Natural killer cell (primary cell): Measurements from ENCODE around the gene JARID2. TPM values are rescaled to one million over a fixed set of nuclear protein-coding genes. Genes with fewer than 3 reads are reported as not detected.

Source experiments
- ATAC-seq, 3 donors: fragments of 150-1000 bp in 2 of 3; fragments of 200-7000 bp in 1 of 3; cut with Tn5 transposase; 1 replicate in 1 of 3; 2 replicates in 2 of 3; pipeline ENCODE4 v1.10.0; 2021; ENCODE audit warnings: mild to moderate bottlenecking in 2 of 3, moderate library complexity in 2 of 3
- DNase-seq, 2 donors: peaks; one replicate each; pipeline versions ENCODE4 v3.0.0 to v3.0.0-alpha.2; 2013 to 2021; ENCODE audit warnings: mixed read lengths in 1 of 2
- H3K27ac ChIP-seq: one replicate; pipeline ENCODE4 v1.5.1; 2013; ENCODE audit warnings: mild to moderate bottlenecking, low read length
- H3K27me3 ChIP-seq: one replicate; pipeline ENCODE4 v1.6.1; 2013; ENCODE audit warnings: low read length; ENCODE audit not compliant: control insufficient read depth, insufficient read depth
- H3K36me3 ChIP-seq: one replicate; pipeline ENCODE4 v1.6.1; 2013; ENCODE audit warnings: low read length; ENCODE audit not compliant: control insufficient read depth, insufficient read depth
- H3K4me1 ChIP-seq: one replicate; pipeline ENCODE4 v1.6.1; 2013; ENCODE audit warnings: low read length; ENCODE audit not compliant: control insufficient read depth, insufficient read depth
- H3K4me3 ChIP-seq: one replicate; pipeline ENCODE4 v1.5.1; 2013; ENCODE audit warnings: low read length
- H3K9me3 ChIP-seq: one replicate; pipeline ENCODE4 v1.6.1; 2013; ENCODE audit warnings: low read length; ENCODE audit not compliant: control insufficient read depth, insufficient read depth
- H3K27ac Mint-ChIP-seq, 2 donors: one replicate each; pipeline ENCODE4 v1.8.0; 2022; ENCODE audit warnings: mild to moderate bottlenecking in 2 of 2, mixed read lengths in 2 of 2, moderate library complexity in 1 of 2
- H3K27me3 Mint-ChIP-seq, 2 donors: one replicate each; pipeline ENCODE4 v1.8.0; 2022; ENCODE audit warnings: low read depth in 2 of 2, mixed read lengths in 2 of 2
- H3K36me3 Mint-ChIP-seq: one replicate; pipeline ENCODE4 v1.8.0; 2022; ENCODE audit warnings: mixed read lengths
- H3K4me1 Mint-ChIP-seq, 2 donors: one replicate each; pipeline ENCODE4 v1.8.0; 2022; ENCODE audit warnings: mixed read lengths in 2 of 2
- H3K4me3 Mint-ChIP-seq: one replicate; pipeline ENCODE4 v1.8.0; 2022; ENCODE audit warnings: mild to moderate bottlenecking, moderate library complexity, mixed read lengths
- H3K9me3 Mint-ChIP-seq, 2 donors: one replicate each; pipeline ENCODE4 v1.8.0; 2022; ENCODE audit warnings: mixed read lengths in 2 of 2
- WGBS: methylation state at CpG from one replicate; pipeline ENCODE4 v1.1.7; 2013; ENCODE audit warnings: missing lambda C conversion rate; ENCODE audit not compliant: insufficient coverage; 5-methylcytosine and 5-hydroxymethylcytosine counted together
- intact Hi-C: fragments of 100-400 bp; cut with micrococcal nuclease; formaldehyde crosslinking; loops from one replicate; pipeline ENCODE4 v1.14.2; 2022
- total RNA-seq, 4 donors: library from RNA; stranded (reverse); fragments of 120-200 nt in 1 of 4; gene quantifications; one replicate each; pipeline versions ENCODE4 v1.2.3 to v1.2.4, GENCODE V29; 2013 to 2022
- TF ChIP-seq, protein P1 (sequence below): fragments of 200-600 bp; IDR thresholded peaks from one replicate; pipeline ENCODE4 v1.8.0; 2022; ENCODE audit warnings: antibody characterized with exemption

The JARID2 gene
- total RNA-seq, 3 donors from 2014 or later (not counting 1 experiment from before 2014, with no cell fraction given): 49.9 to 60.9 (median 60.5) TPM

- H3K27me3 ChIP-seq: no peaks in the 10 kb centered on the region
- Mint-ChIP-seq H3K36me3 (no peaks in the 10 kb centered on the region), H3K4me1 (peaks cover 73 to 84% of the 10 kb centered on the region in 2 donors), H3K4me3 (no peak overlapping the region), H3K9me3 (no peaks in the 10 kb centered on the region), H3K27me3 (no peaks in the 10 kb centered on the region), H3K27ac (no peak overlapping the region)
- no peaks in the 10 kb centered on the region for H3K9me3 ChIP-seq
- H3K36me3 ChIP-seq: peaks cover 17% of the 10 kb centered on the region
- no CpG with 5 or more reads among the region's 2 CpGs for WGBS
- peaks cover 9% of the 10 kb centered on the region for H3K4me1 ChIP-seq
- DNase-seq (no peak), ATAC-seq (no peak)
- intact Hi-C loops: no loop called here
- no peak overlapping the region for H3K27ac ChIP-seq
- TF ChIP-seq, protein P1, sequence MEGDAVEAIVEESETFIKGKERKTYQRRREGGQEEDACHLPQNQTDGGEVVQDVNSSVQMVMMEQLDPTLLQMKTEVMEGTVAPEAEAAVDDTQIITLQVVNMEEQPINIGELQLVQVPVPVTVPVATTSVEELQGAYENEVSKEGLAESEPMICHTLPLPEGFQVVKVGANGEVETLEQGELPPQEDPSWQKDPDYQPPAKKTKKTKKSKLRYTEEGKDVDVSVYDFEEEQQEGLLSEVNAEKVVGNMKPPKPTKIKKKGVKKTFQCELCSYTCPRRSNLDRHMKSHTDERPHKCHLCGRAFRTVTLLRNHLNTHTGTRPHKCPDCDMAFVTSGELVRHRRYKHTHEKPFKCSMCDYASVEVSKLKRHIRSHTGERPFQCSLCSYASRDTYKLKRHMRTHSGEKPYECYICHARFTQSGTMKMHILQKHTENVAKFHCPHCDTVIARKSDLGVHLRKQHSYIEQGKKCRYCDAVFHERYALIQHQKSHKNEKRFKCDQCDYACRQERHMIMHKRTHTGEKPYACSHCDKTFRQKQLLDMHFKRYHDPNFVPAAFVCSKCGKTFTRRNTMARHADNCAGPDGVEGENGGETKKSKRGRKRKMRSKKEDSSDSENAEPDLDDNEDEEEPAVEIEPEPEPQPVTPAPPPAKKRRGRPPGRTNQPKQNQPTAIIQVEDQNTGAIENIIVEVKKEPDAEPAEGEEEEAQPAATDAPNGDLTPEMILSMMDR: no peak
- no peak overlapping the region for H3K4me3 ChIP-seq
Measured at GRCh38 chr6:15456422-15456821, 210.6 kb downstream of the JARID2 start.

DNA sequence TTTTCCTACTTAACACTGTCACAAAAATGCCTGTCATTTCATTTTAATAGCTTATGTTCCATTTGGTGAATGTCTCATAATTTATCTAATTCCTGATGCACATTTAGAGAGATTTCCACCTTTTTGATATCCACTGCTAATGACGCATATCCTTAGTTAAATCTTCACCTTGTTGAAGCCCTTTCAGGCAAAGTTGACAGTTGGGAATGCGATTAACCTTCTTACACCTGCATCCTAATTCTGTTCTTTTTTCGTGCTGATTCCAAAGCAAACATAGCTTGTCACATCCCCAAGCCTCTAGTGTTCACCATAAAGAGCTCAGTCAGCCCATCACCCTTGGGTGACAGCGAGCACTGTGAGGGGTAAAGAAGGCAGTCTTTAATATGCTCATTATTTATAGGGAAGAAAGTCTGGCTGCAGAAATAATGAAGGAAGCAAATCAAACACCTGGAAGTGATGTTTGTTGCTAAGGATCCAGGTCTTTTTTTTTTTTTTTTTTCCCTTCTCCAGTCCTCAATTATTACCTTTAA, 211.3 kb downstream of the JARID2 start:
- no peak overlapping the region for H3K4me3 ChIP-seq
- Mint-ChIP-seq H3K27ac (peak overlapping the region in 1 of 2 donors; percentile 60), H3K4me1 (peaks cover 71 to 84% of the 10 kb centered on the region in 2 donors), H3K27me3 (no peaks in the 10 kb centered on the region), H3K9me3 (no peaks in the 10 kb centered on the region), H3K36me3 (no peaks in the 10 kb centered on the region), H3K4me3 (no peak overlapping the region)
- no peaks in the 10 kb centered on the region for H3K9me3 ChIP-seq
- ATAC-seq (no peak), DNase-seq (no peak)
- TF ChIP-seq, protein P1: no peak
- H3K4me1 ChIP-seq: peaks cover 5% of the 10 kb centered on the region
- no peak overlapping the region for H3K27ac ChIP-seq
- WGBS: 97% methylated on average over 4 of the region's 4 CpGs
- intact Hi-C loops: no loop called here
- no peaks in the 10 kb centered on the region for H3K27me3 ChIP-seq
- peaks cover 17% of the 10 kb centered on the region for H3K36me3 ChIP-seq

DNA sequence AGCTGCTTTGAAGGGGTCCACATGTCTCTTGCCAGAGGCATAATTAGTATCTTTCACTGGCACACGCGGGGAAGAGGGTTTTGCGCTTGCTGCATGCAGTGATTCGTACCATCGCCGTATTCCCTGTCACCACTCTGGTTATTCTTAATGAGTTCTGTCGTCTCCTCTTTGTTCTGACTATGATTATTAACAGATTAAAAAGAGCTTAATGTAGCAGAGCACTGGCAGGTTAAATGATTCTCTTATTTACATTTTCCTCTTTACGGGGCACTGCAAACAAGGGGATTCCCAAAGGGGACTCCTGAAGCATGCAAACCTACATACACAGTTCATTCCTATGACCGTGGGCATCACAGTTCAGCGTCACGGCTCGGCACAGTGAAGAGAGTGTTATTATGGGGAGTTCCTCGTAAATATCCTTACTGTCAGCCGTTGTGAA, 212.2 kb downstream of the JARID2 start:
- no peak overlapping the region for H3K4me3 Mint-ChIP-seq

More for the DNA sequence above, 212.2 kb downstream of the JARID2 start:
- Mint-ChIP-seq H3K4me1 (peaks cover 71 to 84% of the 10 kb centered on the region in 2 donors), H3K36me3 (no peaks in the 10 kb centered on the region), H3K9me3 (no peaks in the 10 kb centered on the region), H3K27me3 (no peaks in the 10 kb centered on the region), H3K27ac (no peak overlapping the region)
- Histone ChIP-seq H3K27me3 (no peaks in the 10 kb centered on the region), H3K27ac (no peak overlapping the region), H3K9me3 (no peaks in the 10 kb centered on the region), H3K36me3 (peaks cover 13% of the 10 kb centered on the region), H3K4me1 (no peaks in the 10 kb centered on the region), H3K4me3 (no peak overlapping the region)
- WGBS: 84% methylated on average over 13 of the region's 14 CpGs
- DNase-seq (no peak), ATAC-seq (no peak)
- TF ChIP-seq, protein P1: no peak
- intact Hi-C loops: no loop called here
